Measurements from ENCODE around the gene PIKFYVE. TPM values are rescaled to one million over a fixed set of nuclear protein-coding genes. Genes with fewer than 3 reads are reported as not detected.

PIKFYVE gene
- total and polyA plus RNA-seq, 10 of the 15 experiments (the other 5 are each of a cell fraction or from before 2014, with no cell fraction given): 5.2 to 41.7 (median 19.6) TPM

DNA sequence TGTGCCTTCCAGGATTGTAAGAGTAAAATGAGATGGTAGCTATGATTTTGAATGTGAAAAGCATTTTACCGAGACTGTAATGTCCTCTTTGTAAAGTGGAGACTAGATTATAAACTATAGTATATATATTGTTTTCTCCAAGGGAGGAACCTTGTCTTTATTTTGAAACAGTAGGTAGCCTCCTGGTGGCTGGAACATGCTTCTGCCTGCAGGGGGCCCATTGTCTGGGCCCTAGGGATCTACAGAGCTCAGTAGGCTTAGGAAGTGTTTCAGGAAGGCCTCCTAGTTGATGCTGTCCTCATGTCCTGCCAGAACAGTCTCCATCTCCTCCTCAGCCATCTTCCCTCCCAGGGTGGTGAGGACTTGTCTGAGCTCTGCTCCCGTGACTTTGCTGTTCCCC, 3.0 kb downstream of the PIKFYVE start:
- peaks cover 8% of the 10 kb centered on the region for H3K4me1 ChIP-seq (ENCODE audit: control insufficient read depth, insufficient read depth, low read length)
- H3K36me3 ChIP-seq (ENCODE audit: control insufficient read depth in 2 of 2, insufficient read depth in 2 of 2, low read length in 1 of 2): peaks cover 0 to 11% of the 10 kb centered on the region in 2 experiments; a peak in 1 of 4 replicates
- ChIA-PET RAD21 (ENCODE audit: unreplicated experiment) (interaction anchor here (0.6 to 5.3 kb wide), 7 partner anchors 16 to 503 kb away, joined by 3 to 43 read pairs (median 4); partner anchors contain the start of gene IDH1), CTCF (interaction anchor here (0.6 to 6.2 kb wide), 9 partner anchors 11 to 94 kb away, joined by 3 to 69 read pairs (median 6); partner anchors contain the start of gene IDH1), POLR2A (interaction anchor here (0.6 to 5.7 kb wide), 8 partner anchors 9 to 943 kb away, joined by 3 to 68 read pairs (median 4); no protein-coding TSS in a partner anchor), SMC1A (ENCODE audit: uncharacterized antibody, unreplicated experiment) (interaction anchor here (0.6 to 8.9 kb wide), 11 partner anchors 11 to 98 kb away, joined by 3 to 77 read pairs (median 4); partner anchors contain the start of gene IDH1)
- TF ChIP-seq NFXL1 (IDR thresholded peaks at IDR 0.05; ENCODE audit: borderline replicate concordance) (no peak), RB1 (IDR thresholded peaks at IDR 0.05; ENCODE audit: borderline replicate concordance) (no peak), NRF1 (conservative IDR thresholded peaks at IDR 0.05; ENCODE audit: low read depth, low read length) (no peak)
- TF ChIP-seq, protein P1, sequence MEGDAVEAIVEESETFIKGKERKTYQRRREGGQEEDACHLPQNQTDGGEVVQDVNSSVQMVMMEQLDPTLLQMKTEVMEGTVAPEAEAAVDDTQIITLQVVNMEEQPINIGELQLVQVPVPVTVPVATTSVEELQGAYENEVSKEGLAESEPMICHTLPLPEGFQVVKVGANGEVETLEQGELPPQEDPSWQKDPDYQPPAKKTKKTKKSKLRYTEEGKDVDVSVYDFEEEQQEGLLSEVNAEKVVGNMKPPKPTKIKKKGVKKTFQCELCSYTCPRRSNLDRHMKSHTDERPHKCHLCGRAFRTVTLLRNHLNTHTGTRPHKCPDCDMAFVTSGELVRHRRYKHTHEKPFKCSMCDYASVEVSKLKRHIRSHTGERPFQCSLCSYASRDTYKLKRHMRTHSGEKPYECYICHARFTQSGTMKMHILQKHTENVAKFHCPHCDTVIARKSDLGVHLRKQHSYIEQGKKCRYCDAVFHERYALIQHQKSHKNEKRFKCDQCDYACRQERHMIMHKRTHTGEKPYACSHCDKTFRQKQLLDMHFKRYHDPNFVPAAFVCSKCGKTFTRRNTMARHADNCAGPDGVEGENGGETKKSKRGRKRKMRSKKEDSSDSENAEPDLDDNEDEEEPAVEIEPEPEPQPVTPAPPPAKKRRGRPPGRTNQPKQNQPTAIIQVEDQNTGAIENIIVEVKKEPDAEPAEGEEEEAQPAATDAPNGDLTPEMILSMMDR (IDR thresholded peaks at IDR 0.05 in 2 of 3, conservative IDR thresholded peaks at IDR 0.05 in 1 of 3; ENCODE audit: control insufficient read depth in 2 of 3, extremely low read depth in 1 of 3, insufficient read depth in 1 of 3, low read depth in 3 of 3, low read length in 3 of 3): peak in 2 of 3 experiments; percentile 24 to 27; a peak in 1 of 6 replicates
- TF ChIP-seq, protein P2, sequence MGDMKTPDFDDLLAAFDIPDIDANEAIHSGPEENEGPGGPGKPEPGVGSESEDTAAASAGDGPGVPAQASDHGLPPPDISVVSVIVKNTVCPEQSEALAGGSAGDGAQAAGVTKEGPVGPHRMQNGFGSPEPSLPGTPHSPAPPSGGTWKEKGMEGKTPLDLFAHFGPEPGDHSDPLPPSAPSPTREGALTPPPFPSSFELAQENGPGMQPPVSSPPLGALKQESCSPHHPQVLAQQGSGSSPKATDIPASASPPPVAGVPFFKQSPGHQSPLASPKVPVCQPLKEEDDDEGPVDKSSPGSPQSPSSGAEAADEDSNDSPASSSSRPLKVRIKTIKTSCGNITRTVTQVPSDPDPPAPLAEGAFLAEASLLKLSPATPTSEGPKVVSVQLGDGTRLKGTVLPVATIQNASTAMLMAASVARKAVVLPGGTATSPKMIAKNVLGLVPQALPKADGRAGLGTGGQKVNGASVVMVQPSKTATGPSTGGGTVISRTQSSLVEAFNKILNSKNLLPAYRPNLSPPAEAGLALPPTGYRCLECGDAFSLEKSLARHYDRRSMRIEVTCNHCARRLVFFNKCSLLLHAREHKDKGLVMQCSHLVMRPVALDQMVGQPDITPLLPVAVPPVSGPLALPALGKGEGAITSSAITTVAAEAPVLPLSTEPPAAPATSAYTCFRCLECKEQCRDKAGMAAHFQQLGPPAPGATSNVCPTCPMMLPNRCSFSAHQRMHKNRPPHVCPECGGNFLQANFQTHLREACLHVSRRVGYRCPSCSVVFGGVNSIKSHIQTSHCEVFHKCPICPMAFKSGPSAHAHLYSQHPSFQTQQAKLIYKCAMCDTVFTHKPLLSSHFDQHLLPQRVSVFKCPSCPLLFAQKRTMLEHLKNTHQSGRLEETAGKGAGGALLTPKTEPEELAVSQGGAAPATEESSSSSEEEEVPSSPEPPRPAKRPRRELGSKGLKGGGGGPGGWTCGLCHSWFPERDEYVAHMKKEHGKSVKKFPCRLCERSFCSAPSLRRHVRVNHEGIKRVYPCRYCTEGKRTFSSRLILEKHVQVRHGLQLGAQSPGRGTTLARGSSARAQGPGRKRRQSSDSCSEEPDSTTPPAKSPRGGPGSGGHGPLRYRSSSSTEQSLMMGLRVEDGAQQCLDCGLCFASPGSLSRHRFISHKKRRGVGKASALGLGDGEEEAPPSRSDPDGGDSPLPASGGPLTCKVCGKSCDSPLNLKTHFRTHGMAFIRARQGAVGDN (IDR thresholded peaks at IDR 0.05): no peak
- H3K9me3 ChIP-seq (replicated peaks; ENCODE audit: control insufficient read depth, insufficient read depth, low read length): no peaks in the 10 kb centered on the region
- no peaks in the 10 kb centered on the region for H3K27me3 ChIP-seq (replicated peaks in 1 of 2; ENCODE audit: control insufficient read depth in 2 of 2, insufficient read depth in 2 of 2, low read length in 1 of 2)
- no peak overlapping the region for H3K9ac ChIP-seq (ENCODE audit: control insufficient read depth, insufficient read depth, low read length)
- BruUV-seq (replicated peaks): no TSS peak
- no peak overlapping the region for H2AFZ ChIP-seq (ENCODE audit: control insufficient read depth, low read depth, low read length)
- no peak overlapping the region for H3K27ac ChIP-seq (ENCODE audit: control insufficient read depth, insufficient read depth)
- no peak for ATAC-seq
- intact Hi-C loops (cut with micrococcal nuclease; ENCODE audit: unreplicated experiment): loop anchor here (5.0 to 10.0 kb wide), 2 partner anchors 93 to 734 kb away; no protein-coding TSS in a partner anchor
- no peak for FAIRE-seq
- in situ Hi-C loops (cut with MboI): no loop called here
- H3K79me2 ChIP-seq (ENCODE audit: control insufficient read depth, insufficient read depth, low read length): peaks cover 39% of the 10 kb centered on the region
- no peak for DNase-seq (ENCODE audit: low read depth, low spot score)
- 96% methylated on average over 1 of the region's 2 CpGs for WGBS (ENCODE audit: insufficient coverage, insufficient replicate concordance, low lambda C conversion rate, missing lambda C conversion rate)
- H3K4me3 ChIP-seq: peak overlapping the region; percentile 34
- peak overlapping the region; percentile 26; the same call in 1 of the 2 replicates for H3K4me2 ChIP-seq (ENCODE audit: control insufficient read depth, insufficient read depth)
- no peaks in the 10 kb centered on the region for H4K20me1 ChIP-seq (ENCODE audit: control insufficient read depth, insufficient read depth)

Data from GM12878 (cell line).